Adipose tissue (tissue), 3 donors: ENCODE measurements around the gene TFF1. TPM values are rescaled to one million over a fixed set of nuclear protein-coding genes. Genes with fewer than 3 reads are reported as not detected.

Experiments
- H3K27ac ChIP-seq: one replicate; pipeline ENCODE4 v1.5.1; 2013; ENCODE audit warnings: low read depth, low read length
- WGBS, 3 donors: extraction: QIAGEN DNeasy Blood & Tissue Kit; methylation state at CpG; one replicate each; pipeline ENCODE4 v1.1.7; 2013; 5-methylcytosine and 5-hydroxymethylcytosine counted together
- polyA plus RNA-seq, 3 donors: library from polyadenylated mRNA; stranded (reverse); fragments of 200-250 nt; gene quantifications; one replicate each; pipeline ENCODE4 v1.2.3, GENCODE V29; 2013
- donor health status: healthy with polysubstance abuse.
- donor health status: Bipolar disorder and iron deficiency.
- donor health status: healthy.

Gene TFF1
- polyA plus RNA-seq, 3 donors, result 2.9 to 931 (median 66.4) TPM

GRCh38 chr21:42373196-42373907, 7.0 kb upstream of the TFF1 start:
- H3K27ac ChIP-seq, result no peak overlapping the region
- 69 to 81% (median 77%) methylated on average over 25 of the region's 25 CpGs for WGBS, 3 donors

DNA sequence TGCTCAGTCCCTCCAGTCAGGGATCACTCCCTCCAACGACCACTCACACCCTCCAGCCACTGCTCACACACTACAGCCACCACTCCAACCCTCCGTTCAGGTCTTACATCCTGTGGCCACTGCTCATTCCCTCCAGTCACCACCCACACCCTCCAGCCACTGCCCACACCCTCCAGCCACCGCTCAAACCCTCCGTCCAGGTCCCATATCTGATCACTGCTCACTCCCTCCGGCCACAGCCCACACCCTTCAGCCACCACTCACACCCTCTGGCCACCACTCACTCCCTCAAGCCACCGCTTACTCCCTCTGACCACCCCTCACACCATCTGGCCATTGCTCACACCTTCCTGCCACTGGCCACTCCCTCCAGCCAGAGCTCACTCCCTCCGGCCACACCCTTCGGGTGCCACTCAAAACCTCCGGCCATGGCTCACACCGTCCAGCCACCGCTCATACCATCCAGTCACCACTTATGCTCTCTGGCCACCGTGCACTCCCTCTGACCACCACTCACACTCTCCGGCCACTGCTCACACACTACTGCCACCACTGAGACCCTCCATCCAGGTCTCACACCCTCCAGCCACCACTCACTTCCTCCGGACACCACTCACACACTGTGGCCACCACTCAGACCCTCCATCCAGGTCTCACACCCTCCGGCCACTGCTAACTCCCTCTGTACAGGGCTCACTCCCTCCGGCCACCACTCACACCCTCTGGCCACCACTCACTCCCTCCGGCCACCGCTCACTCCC, 4.7 kb upstream of the TFF1 start:
- no peak overlapping the region for H3K27ac ChIP-seq
- WGBS, 3 donors, result 80 to 84% (median 80%) methylated on average over 18 of the region's 18 CpGs

- H3K27ac ChIP-seq, result no peak overlapping the region
- WGBS, 3 donors, result 71 to 78% (median 72%) methylated on average over 16 of the region's 16 CpGs
Observed at GRCh38 chr21:42369821-42370220, 3.5 kb upstream of the TFF1 start.

GRCh38 chr21:42367367-42368165, 1.2 kb upstream of the TFF1 start:
- 83 to 87% (median 87%) methylated on average over 14 of the region's 14 CpGs for WGBS, 3 donors

DNA sequence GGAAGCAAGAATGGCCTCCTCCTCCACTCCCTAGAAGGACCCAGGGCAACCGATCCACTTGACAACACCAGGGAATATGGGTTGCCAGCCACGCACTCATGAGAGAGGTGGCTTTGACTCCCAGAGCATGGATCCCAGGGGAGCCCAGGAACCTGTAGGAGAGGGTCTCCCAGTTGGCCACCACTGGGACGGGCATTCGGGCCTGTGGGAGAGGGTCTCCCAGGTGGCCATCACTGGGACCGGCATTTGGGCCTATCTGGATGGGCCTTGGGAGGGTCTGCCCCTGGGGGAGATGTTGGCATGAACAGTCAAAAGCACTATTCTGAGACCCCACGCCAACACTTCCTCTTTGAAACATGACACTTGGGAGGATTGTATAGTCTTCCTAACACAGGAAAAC, 565 bp downstream of the TFF1 start:
- 72 to 76% (median 75%) methylated on average over 6 of the region's 6 CpGs for WGBS, 3 donors

More at GRCh38 chr21:42367367-42368165, 1.2 kb upstream of the TFF1 start:
- no peak overlapping the region for H3K27ac ChIP-seq

DNA sequence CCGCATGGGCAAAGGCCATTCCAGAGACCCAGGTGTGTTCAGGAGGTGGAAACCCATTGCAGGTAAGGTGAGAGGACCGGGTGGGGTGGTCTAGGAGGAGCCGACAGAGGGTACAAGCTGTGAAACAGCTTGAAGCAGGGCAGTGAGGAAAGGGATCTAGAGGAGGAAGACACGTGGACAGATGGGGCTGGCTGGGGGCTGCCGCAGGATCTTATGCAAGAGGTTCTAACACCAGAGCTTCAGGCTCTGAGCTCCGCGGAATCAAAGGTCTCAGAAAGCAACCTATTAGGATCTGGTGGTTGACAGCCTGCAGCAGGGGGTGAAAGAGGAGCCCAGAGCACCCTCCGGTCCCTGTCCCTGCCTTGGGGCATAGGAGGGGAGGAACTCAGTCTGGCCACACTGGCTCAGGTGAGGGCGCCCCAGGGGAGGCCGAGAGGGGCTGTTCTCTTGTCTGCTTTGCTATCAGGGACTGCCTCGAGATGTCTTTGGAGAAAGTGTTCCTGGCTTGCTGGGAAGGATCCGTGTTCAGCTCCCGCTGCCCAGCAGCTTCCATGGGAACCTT, 1.9 kb downstream of the TFF1 start:
- WGBS, 3 donors, result 61 to 79% (median 65%) methylated on average over 13 of the region's 13 CpGs

More for the DNA sequence above, 565 bp downstream of the TFF1 start:
- H3K27ac ChIP-seq, result no peak overlapping the region

DNA sequence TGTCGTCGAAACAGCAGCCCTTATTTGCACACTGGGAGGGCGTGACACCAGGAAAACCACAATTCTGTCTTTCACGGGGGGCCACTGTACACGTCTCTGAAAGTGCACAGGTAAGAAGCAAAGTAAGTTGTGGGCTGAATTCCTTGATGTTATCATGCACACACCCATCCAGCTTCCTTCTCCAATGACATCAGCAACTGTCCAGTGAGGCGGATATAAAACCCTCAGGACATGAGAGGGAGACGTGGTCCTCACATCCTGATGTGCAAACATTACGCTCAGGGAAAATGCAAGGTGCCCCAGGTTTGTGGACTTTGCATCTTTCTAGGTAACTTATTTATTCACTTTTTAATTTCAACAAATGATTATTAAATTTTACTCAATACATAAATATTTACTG, 3.0 kb downstream of the TFF1 start:
- WGBS, 3 donors, result 55 to 64% (median 58%) methylated on average over 8 of the region's 8 CpGs
- H3K27ac ChIP-seq, result no peak overlapping the region

More for the DNA sequence above, 1.9 kb downstream of the TFF1 start:
- H3K27ac ChIP-seq, result no peak overlapping the region

DNA sequence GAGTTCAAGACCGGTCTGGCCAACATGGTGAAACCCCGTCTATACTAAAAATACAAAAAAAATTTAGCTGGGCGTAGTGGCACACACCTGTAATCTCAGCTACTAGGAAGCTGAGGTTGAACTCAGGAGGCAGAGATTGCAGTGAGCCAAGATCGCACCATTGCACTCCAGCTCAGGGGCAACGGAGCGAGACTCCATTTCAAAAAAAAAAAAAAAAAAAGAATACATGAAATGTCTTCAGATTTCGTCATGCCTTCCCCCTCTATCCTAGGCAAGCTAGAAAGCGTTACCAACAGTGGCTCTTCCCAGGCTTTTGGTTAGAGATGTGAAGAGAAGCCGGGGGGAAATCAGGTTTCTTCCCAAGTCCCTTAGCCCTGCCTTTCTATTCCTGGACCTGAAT, 3.6 kb downstream of the TFF1 start:
- H3K27ac ChIP-seq, result no peak overlapping the region
- 65 to 75% (median 66%) methylated on average over 9 of the region's 9 CpGs for WGBS, 3 donors

DNA sequence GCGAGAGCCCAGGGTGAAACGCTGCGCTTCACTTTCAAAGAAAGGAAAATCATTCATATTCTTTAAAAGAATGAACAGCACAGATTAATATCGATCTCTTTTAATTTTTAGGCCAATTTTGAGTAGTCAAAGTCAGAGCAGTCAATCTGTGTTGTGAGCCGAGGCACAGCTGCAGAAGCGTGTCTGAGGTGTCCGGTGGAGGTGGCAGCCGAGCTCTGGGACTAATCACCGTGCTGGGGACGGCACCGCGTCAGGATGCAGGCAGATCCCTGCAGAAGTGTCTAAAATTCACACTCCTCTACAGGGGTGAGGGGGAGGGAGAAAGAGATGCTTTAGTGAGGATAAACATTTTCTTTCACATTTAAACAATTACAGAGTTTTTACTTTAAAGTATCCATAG, 4.1 kb downstream of the TFF1 start:
- H3K27ac ChIP-seq, result no peak overlapping the region
- 62 to 75% (median 73%) methylated on average over 12 of the region's 12 CpGs for WGBS, 3 donors

DNA sequence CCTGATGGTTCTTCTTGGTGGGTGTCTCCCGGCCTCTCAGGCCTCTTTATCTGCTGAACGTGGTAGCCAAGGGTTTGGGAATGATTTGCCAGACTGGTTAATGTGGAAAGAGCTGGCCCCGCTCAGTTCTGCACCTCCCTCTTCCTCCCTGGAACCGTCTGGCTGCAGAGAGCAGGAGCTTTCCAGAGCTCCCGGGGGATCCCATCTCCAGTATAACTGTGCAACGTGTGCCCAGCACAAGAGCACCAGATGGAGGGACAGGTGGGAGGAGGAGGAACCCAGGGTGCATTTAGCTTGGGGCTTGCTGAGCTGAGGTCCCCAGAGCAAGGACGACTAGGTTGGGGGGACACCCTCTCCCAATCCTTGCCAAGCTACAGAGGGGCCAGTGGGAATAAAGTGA, 5.0 kb downstream of the TFF1 start:
- H3K27ac ChIP-seq, result no peak overlapping the region
- WGBS, 3 donors, result 28 to 43% (median 36%) methylated on average over 7 of the region's 7 CpGs

DNA sequence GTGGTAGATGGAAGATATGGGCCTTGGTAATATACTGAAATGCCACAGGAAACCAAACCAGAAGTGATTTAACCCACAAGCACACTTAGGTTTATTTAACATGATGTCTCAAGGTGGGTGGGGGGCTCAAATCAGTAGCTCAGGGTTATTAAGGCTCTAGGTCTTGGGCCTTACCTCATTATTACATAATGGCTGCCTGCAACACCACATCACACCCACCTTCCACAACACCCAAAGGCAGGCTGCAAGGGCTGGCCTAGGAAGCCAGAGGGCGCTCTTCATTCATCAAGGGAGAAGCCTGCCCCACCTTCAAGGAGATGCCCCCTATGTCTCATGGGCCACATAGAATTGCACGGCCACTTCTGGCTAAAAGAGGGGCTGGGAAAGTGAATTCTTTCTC, 6.0 kb downstream of the TFF1 start:
- H3K27ac ChIP-seq, result no peak overlapping the region
- 63 to 73% (median 70%) methylated on average over 2 of the region's 2 CpGs for WGBS, 3 donors

DNA sequence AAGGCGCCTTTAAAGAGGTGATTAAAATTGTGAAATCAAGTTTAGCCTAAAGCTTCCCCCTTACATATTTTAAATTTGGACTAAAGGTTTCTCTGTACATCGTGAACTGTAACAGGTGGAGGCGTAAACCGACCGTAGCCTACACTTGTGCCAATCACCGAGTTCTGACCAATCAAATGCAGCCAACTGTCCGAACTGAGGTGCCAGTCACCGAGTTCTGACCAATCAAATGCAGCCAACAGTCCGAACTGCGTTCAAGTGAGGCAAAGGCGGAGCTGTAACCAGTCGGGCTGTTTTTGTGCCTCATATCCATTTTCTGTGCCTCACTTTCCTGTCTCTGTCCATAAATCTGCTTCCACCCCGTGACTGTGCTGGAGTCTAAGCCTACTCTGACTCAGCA, 7.4 kb downstream of the TFF1 start:
- WGBS, 3 donors, result 84 to 87% (median 84%) methylated on average over 13 of the region's 13 CpGs
- H3K27ac ChIP-seq, result no peak overlapping the region

DNA sequence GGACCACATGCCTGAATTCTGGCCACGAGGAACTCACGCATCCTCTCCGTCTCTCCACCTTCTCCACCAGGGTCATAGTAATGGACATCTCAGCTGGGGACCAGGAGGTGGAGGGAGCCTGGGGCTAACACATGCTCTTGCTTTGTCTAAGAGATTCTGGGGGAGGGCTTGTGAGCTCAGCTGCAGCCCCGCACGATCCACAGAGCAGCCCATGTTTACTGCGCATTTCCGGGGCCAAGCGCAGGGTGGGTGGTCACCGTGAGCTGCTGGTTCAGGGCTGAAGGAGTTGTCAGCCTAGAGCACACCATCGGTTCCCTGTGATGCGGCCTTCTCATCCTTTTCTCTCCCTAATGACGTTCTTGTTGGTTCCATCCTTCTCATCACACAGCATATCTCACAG, 8.1 kb downstream of the TFF1 start:
- WGBS, 3 donors, result 91 to 96% (median 93%) methylated on average over 12 of the region's 12 CpGs
- no peak overlapping the region for H3K27ac ChIP-seq

DNA sequence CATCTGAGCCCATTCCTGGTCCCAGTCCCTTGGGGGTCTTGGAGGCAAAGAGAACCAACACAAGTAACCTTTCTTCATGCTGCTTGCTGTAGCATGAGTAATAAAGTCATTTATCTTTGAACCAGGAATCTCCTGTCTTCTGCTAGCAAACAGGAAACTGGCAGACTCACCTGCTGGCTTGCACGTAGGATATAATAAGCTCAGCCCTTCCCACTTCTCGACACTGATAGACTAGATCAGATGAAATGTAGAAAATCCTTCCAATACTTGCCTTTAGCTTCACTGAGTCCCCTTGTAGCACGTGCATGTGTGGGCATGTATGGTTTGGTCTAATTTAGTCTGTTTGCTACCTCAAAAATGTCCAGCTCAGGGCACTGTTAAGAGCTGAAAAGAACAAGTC, 9.0 kb downstream of the TFF1 start:
- no peak overlapping the region for H3K27ac ChIP-seq

GRCh38 chr21:42356650-42357049, 9.7 kb downstream of the TFF1 start:
- WGBS, 3 donors, result 51 to 64% (median 53%) methylated on average over 6 of the region's 6 CpGs

More for the DNA sequence above, 9.0 kb downstream of the TFF1 start:
- 52 to 68% (median 68%) methylated on average over 3 of the region's 3 CpGs for WGBS, 3 donors

DNA sequence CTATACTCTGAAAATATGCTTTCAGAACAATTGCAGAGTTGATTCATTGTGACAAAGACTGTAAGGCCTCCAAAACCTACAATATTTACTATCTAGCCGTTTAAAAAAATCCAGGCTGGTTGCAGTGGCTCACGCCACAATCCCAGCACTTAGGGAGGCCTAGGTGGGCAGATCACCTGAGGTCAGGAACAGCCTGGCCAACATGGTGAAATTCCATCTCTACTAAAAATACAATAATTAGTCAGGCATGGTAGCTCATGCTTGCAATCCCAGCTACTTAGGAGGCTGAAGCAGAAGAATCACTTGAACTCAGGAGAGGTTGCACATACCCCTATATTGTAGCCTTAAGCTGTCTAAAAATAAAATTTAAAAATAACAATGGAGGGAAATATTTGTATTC, 10.3 kb downstream of the TFF1 start:
- WGBS, 3 donors, result 82 to 90% (median 87%) methylated on average over 2 of the region's 2 CpGs
- no peak overlapping the region for H3K27ac ChIP-seq

More at GRCh38 chr21:42356650-42357049, 9.7 kb downstream of the TFF1 start:
- H3K27ac ChIP-seq, result no peak overlapping the region

- WGBS, 3 donors, result 82 to 88% (median 83%) methylated on average over 5 of the region's 5 CpGs
- H3K27ac ChIP-seq, result no peak overlapping the region
Observed at GRCh38 chr21:42353623-42354022, 12.7 kb downstream of the TFF1 start.

- 77 to 86% (median 86%) methylated on average over 14 of the region's 14 CpGs for WGBS, 3 donors
- H3K27ac ChIP-seq, result no peak overlapping the region
Observed at GRCh38 chr21:42352441-42353095, 13.8 kb downstream of the TFF1 start.
